HL-60 (cell line): ENCODE results near the gene SOX18. TPM values are rescaled to one million over a fixed set of nuclear protein-coding genes. Genes with fewer than 3 reads are reported as not detected.

Source experiments
- DNase-seq, 2 experiments: peaks; one replicate each; pipeline ENCODE4 v3.0.0-alpha.2; 2010 to 2020; ENCODE audit warnings: low read depth in 1 of 2, low spot score in 1 of 2
- H3K27ac ChIP-seq: fragments of 250-450 bp; sonication (Bioruptor Pico); replicated peaks from 2 replicates; pipeline ENCODE4 v1.5.1; 2020; ENCODE audit warnings: mild to moderate bottlenecking, moderate library complexity
- H3K27me3 ChIP-seq: fragments of 250-450 bp; sonication (Bioruptor Pico); 2 replicates; pipeline ENCODE4 v1.5.1; 2021; ENCODE audit warnings: mild to moderate bottlenecking, moderate library complexity; ENCODE audit not compliant: insufficient read depth, poor library complexity, severe bottlenecking
- H3K4me3 ChIP-seq: replicated peaks from 2 replicates; pipeline ENCODE4 v1.5.1; 2011; ENCODE audit warnings: mild to moderate bottlenecking, control low read depth, low read length; ENCODE audit not compliant: insufficient read depth
- CTCF ChIP-seq: IDR thresholded peaks from one replicate; pipeline ENCODE4 v1.5.1; 2011; ENCODE audit warnings: low read length, control low read depth, inconsistent platforms; ENCODE audit not compliant: insufficient read depth
- GABPA ChIP-seq: IDR thresholded peaks from 2 replicates; pipeline ENCODE4 v1.6.1; 2012; ENCODE audit warnings: low read depth
- POLR2AphosphoS5 ChIP-seq: IDR thresholded peaks from 2 replicates; pipeline ENCODE4 v1.6.1; 2012; ENCODE audit warnings: low read depth
- REST ChIP-seq: IDR thresholded peaks from 2 replicates; pipeline ENCODE4 v1.6.1; 2012; ENCODE audit warnings: low read depth; ENCODE audit not compliant: insufficient replicate concordance
- SPI1 ChIP-seq: IDR thresholded peaks from 2 replicates; pipeline ENCODE4 v1.6.1; 2012; ENCODE audit warnings: low read depth, mild to moderate bottlenecking, borderline replicate concordance
- microRNA-seq: library from miRNA; unstranded; fragments of <30 nt; microRNA quantifications from one replicate; pipeline ENCODE4, GENCODE V29; 2018

Gene SOX18

GRCh38 chr20:64003960-64004725, 45.3 kb downstream of the SOX18 start:
- Histone ChIP-seq H3K27me3 (no peaks in the 10 kb centered on the region), H3K4me3 (no peak overlapping the region), H3K27ac (no peak overlapping the region)
- TF ChIP-seq POLR2AphosphoS5 (no peak), REST (no peak), SPI1 (no peak)
- DNase-seq: no peak

- no peak overlapping the region for H3K27ac ChIP-seq
- H3K27me3 ChIP-seq: no peaks in the 10 kb centered on the region
- no peak for TF ChIP-seq SPI1
- TF ChIP-seq GABPA: no peak
- no peak for TF ChIP-seq REST
- TF ChIP-seq CTCF: no peak
- TF ChIP-seq POLR2AphosphoS5: no peak
- DNase-seq: no peak
- no peak overlapping the region for H3K4me3 ChIP-seq
Measured at GRCh38 chr20:64001607-64002011, 47.8 kb downstream of the SOX18 start.

GRCh38 chr20:64000906-64001305, 48.5 kb downstream of the SOX18 start:
- Histone ChIP-seq H3K4me3 (no peak overlapping the region), H3K27ac (no peak overlapping the region), H3K27me3 (no peaks in the 10 kb centered on the region)
- no peak for TF ChIP-seq REST
- no peak for TF ChIP-seq SPI1
- TF ChIP-seq GABPA: no peak
- no peak for TF ChIP-seq CTCF
- no peak for TF ChIP-seq POLR2AphosphoS5
- no peak for DNase-seq

Small RNA genes lying within 50 kb of the gene (microRNA-seq; reads per million reads assigned to microRNA genes)
- gene MIR6813: not detected
